Fibroblast of the aortic adventitia (primary cell): ENCODE results near the gene IMPG2. TPM values are rescaled to one million over a fixed set of nuclear protein-coding genes. Genes with fewer than 3 reads are reported as not detected.

ENCODE experiments used
- DNase-seq: peaks from one replicate; pipeline ENCODE4 v3.0.0-alpha.2; 2010; ENCODE audit warnings: low read depth
- H3K4me3 ChIP-seq: 2 replicates; pipeline ENCODE4 v1.5.1; 2011; ENCODE audit warnings: low read depth, mild to moderate bottlenecking, control low read depth, low read length, moderate library complexity
- CTCF ChIP-seq: IDR thresholded peaks from 2 replicates; pipeline ENCODE4 v1.5.1; 2011; ENCODE audit warnings: mild to moderate bottlenecking, low read length, control low read depth, inconsistent platforms; ENCODE audit not compliant: insufficient read depth
- total RNA-seq: library from RNA; depleted of rRNA; stranded (reverse); fragments of >200 nt; gene quantifications from 2 replicates; pipeline ENCODE4 v1.2.3, GENCODE V29; 2012; ENCODE audit warnings: low replicate concordance

Gene IMPG2
- total RNA-seq, 1 donor: 0.45 TPM

- TF ChIP-seq CTCF: no peak
- no peak for DNase-seq
- no peak overlapping the region for H3K4me3 ChIP-seq
Measured at GRCh38 chr3:101248736-101249135, 71.6 kb downstream of the IMPG2 start.

GRCh38 chr3:101244212-101244575 lies 76.2 kb downstream of the IMPG2 start:
- DNase-seq: no peak
- no peak overlapping the region for H3K4me3 ChIP-seq
- TF ChIP-seq CTCF: no peak

GRCh38 chr3:101243285-101244211 lies 76.8 kb downstream of the IMPG2 start:
- peak; percentile 91 for DNase-seq
- no peak for TF ChIP-seq CTCF
- H3K4me3 ChIP-seq: no peak overlapping the region

- no peak overlapping the region for H3K4me3 ChIP-seq
- no peak for TF ChIP-seq CTCF
- no peak for DNase-seq
Measured at GRCh38 chr3:101240719-101241399, 79.5 kb downstream of the IMPG2 start.

- no peak overlapping the region for H3K4me3 ChIP-seq
- TF ChIP-seq CTCF: no peak
- DNase-seq: no peak
Measured at GRCh38 chr3:101235048-101235447, 85.3 kb downstream of the IMPG2 start.

- no peak for DNase-seq
- TF ChIP-seq CTCF: no peak
- H3K4me3 ChIP-seq: no peak overlapping the region
Measured at GRCh38 chr3:101230618-101231017, 89.8 kb downstream of the IMPG2 start.
